ENCODE results near the gene SUPT20HL1. TPM values are rescaled to one million over a fixed set of nuclear protein-coding genes. Genes with fewer than 3 reads are reported as not detected.
"Not testable (repeated sequence)": the region's sequence is repeated elsewhere in the genome, so short reads cannot be mapped to it uniquely, and the experiment has no call there.

SUPT20HL1 gene
- total RNA-seq (not detected), polyA plus RNA-seq (not detected)
- long read RNA-seq, donor 1 = 0 reads
- long read RNA-seq, donor 2 = 0 reads

DNA sequence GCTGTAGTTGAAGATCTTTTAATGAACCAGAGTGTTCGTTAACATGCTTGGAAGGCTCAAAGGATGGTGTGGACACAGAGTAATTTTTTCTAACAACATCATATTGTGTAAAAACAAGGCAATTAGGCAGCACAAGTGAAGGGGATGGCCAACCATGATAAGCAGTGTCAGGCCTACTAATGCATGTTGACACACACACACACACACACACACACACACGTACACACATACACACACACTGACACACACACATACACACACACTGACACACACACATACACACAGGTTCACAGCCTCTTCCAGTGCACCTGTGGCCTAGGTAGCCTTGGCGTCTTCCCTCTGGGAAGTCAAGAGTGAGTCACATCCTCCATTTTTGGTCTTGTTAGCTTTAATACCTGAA lies at the start of gene SUPT20HL1:
Gene SUPT20HL1 (plus strand): TSS at position 368 of the 400 bp plus-strand sequence. CDS start 2,122 bp downstream, outside the sequence.
- Histone ChIP-seq H3K27ac (no peak within 1 kb of the TSS), H3K4me1 (no peaks in the 10 kb centered on the region), H3K9me3 (peaks cover 0 to 6% (median 0%) of the 10 kb centered on the region in 8 donors), H3K4me3 (no peak within 1 kb of the TSS), H3K27me3 (replicated peaks in 1 of 7) (no peaks in the 10 kb centered on the region), H3K36me3 (no peaks in the 10 kb centered on the region)
- TF ChIP-seq, protein P1, sequence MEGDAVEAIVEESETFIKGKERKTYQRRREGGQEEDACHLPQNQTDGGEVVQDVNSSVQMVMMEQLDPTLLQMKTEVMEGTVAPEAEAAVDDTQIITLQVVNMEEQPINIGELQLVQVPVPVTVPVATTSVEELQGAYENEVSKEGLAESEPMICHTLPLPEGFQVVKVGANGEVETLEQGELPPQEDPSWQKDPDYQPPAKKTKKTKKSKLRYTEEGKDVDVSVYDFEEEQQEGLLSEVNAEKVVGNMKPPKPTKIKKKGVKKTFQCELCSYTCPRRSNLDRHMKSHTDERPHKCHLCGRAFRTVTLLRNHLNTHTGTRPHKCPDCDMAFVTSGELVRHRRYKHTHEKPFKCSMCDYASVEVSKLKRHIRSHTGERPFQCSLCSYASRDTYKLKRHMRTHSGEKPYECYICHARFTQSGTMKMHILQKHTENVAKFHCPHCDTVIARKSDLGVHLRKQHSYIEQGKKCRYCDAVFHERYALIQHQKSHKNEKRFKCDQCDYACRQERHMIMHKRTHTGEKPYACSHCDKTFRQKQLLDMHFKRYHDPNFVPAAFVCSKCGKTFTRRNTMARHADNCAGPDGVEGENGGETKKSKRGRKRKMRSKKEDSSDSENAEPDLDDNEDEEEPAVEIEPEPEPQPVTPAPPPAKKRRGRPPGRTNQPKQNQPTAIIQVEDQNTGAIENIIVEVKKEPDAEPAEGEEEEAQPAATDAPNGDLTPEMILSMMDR (IDR thresholded peaks at IDR 0.05 in 8 of 11, conservative IDR thresholded peaks at IDR 0.05 in 3 of 11) = no peak
- DNase-seq = no peak
- 64 to 94% (median 86%) methylated on average over 3 of the region's 3 CpGs for WGBS, 5 donors
- intact Hi-C loops (cut with DNase I; ENCODE audit: low total_unique reads) = no loop called here

DNA sequence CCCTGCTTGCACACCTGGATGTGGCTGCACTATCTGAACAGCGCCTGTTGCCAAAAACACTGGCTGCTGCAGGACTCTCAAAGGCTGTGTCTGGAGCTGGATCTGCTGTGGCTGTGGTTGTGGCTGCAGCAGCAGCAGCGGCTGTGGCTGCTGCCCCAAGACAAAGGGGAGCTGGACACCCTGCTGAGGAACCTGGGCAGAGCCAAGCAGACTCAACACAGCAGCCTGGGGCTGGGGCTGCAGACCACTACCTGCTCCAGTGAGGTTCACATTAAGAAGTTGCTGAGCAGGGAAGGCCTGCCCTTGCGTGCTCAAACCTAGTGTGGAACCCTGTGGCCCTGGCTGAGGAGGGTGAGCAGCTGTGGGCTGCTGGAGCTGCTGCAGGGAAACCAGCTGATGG lies 49.5 kb upstream of the SUPT20HL1 start:
- intact Hi-C loops (cut with DNase I; ENCODE audit: low total_unique reads); H3K27ac ChIP-seq; H3K4me1 ChIP-seq; DNase-seq; H3K36me3 ChIP-seq; H3K9me3 ChIP-seq; H3K4me3 ChIP-seq: not testable (repeated sequence)
- 76 to 100% (median 83%) methylated on average over 1 to 3 of the region's 3 CpGs for WGBS, 5 donors
- peaks cover 0 to 11% (median 0%) of the 10 kb centered on the region in 7 donors for H3K27me3 ChIP-seq (replicated peaks in 1 of 7)

DNA sequence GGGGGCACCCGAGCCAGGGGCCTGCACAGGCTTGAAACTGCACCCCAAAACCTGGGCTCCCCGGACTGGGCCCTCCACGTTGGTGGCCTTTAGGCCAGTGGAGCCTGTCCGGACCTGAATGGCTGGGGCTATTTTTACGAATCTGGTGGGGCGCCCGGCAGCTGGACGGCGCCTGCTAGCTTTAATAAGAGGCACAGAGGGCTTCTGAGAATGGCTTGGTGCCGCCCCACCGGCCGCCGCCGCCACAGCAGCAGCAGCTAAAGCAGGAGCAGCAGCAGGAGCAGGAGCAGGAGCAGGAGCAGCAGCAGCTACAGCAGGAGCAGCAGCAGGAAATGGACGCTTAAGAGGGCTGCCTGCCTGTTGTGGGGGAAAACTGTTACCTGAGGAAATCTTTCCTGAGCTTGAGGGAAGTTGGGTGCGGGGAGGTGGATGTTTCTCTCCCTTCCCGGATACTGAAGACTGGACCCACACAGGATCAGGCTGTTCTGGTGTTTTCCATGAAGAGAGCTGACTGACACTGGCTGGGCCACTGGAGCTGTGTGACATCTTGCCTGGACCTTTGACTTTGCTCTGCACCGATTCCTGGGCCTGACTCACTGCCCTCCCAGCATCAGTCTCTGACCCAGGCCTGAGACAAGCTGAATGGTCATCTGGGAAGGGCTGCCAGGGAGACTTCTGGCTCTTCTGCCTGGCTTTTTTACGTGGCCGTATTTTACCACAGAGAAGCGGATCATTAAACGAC lies 48.8 kb upstream of the SUPT20HL1 start:
- intact Hi-C loops (cut with DNase I; ENCODE audit: low total_unique reads); H3K4me3 ChIP-seq; H3K27ac ChIP-seq; H3K27me3 ChIP-seq (replicated peaks in 1 of 7); DNase-seq; H3K36me3 ChIP-seq; H3K9me3 ChIP-seq; H3K4me1 ChIP-seq: not testable (repeated sequence)
- WGBS, 5 donors = 40 to 77% (median 64%) methylated on average over 1 to 21 of the region's 22 CpGs

DNA sequence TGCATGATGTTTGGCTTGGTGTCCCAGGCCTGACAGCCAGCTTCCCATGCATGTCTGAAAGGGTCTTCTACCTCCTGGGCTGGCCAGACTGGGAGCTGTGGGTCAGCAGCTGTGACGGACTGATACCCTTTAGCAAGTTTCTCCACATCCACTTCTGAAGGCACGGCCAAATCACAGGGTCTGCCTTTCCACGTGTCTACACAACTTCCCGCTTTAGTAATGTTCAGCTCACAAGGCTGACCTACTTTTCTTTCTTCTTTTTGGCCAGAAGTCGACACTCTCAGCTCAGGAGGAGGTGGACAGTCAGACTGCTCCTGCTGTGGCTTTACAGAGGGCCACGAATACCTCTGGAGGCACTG lies 48.2 kb upstream of the SUPT20HL1 start:
- intact Hi-C loops (cut with DNase I; ENCODE audit: low total_unique reads); DNase-seq; H3K27me3 ChIP-seq (replicated peaks in 1 of 7); H3K4me3 ChIP-seq; H3K9me3 ChIP-seq; H3K4me1 ChIP-seq; H3K36me3 ChIP-seq; H3K27ac ChIP-seq: not testable (repeated sequence)
- 56 to 86% (median 80%) methylated on average over 3 to 6 of the region's 6 CpGs for WGBS, 5 donors

DNA sequence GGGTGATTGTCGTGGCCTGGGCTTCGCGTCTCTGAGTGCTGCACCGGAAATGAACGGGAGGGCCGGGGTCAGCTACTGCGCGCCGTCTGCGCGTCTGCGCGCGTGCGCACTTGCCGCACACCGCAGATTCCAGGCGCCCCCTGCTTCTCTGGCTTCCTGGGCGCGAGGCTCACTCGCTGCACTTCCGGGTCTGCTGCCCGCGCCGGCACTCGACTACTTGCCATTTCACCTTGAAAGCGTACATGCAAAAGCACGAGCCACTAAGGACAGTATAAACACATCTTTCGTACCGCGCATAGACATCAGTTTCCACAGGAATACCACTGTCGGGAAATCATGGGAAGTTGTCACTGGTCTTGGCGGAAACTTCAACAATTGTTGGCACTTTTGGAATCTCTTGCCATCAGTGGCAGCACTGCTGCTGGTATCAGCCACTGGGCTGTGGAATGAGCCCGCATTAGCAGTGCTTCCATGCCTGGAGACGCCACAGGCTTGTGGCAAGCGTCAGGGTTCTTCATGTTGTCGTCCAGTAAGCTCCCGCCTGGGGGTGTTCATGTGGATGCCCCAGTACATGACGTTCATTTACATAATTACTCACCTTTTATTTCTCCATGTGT lies 46.3 kb upstream of the SUPT20HL1 start, which contains the start of gene SUPT20HL2:
Gene SUPT20HL2 (minus strand): TSS at position 51 of the 617 bp plus-strand sequence. CDS start 754 bp downstream, outside the sequence.
- Histone ChIP-seq H3K27me3 (replicated peaks in 1 of 7) (no peaks in the 10 kb centered on the region), H3K4me1 (no peaks in the 10 kb centered on the region), H3K4me3 (no peak within 1 kb of the TSS), H3K36me3 (no peaks in the 10 kb centered on the region), H3K9me3 (no peaks in the 10 kb centered on the region), H3K27ac (no peak within 1 kb of the TSS)
- intact Hi-C loops (cut with DNase I; ENCODE audit: low total_unique reads) = no loop called here
- DNase-seq = no peak
- 86 to 97% (median 95%) methylated on average over 38 to 39 of the region's 39 CpGs for WGBS, 5 donors
- TF ChIP-seq POLR2AphosphoS5 (IDR thresholded peaks at IDR 0.05) (no peak), POLR2A (IDR thresholded peaks at IDR 0.05) (no peak)
- TF ChIP-seq, protein P1 (IDR thresholded peaks at IDR 0.05 in 8 of 11, conservative IDR thresholded peaks at IDR 0.05 in 3 of 11) = no peak

All from spleen (tissue), 13 donors.